SK-N-MC (cell line): ENCODE results near the gene PARM1.

Source experiments
- EZH2 ChIP-seq: fragments of 200-600 bp; sonication (generic); IDR thresholded peaks from one replicate; pipeline ENCODE4 v1.6.1; 2017; ENCODE audit warnings: antibody characterized with exemption
- POLR2AphosphoS5 ChIP-seq: IDR thresholded peaks from 2 replicates; pipeline ENCODE4 v1.6.1; 2012; ENCODE audit warnings: mild to moderate bottlenecking, low read depth, low read length, borderline replicate concordance

DNA sequence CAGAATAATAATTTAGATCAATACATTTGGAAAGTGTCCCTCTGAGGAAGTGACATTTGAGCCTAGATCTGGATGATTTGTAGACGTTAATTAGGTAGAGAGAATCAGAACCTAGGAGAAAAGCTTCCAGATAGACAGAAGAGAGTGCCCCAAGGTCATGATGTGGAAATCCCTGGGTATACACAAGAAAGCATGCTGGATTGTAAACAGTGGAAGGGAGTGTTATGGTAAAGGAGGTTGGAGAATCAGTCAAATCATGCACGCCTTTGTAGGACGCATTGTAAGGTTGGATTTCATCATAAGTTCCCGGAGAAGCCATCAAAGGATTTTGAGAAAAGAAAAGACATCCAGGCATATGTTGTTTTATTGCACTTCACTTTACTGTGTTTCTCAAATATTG, 156.3 kb downstream of the PARM1 start:
- TF ChIP-seq POLR2AphosphoS5 (no peak), EZH2 (no peak)
